Heart left ventricle (tissue), 16 donors: ENCODE results near the gene CMIP. TPM values are rescaled to one million over a fixed set of nuclear protein-coding genes. Genes with fewer than 3 reads are reported as not detected.
A peak's percentile ranks its signal among the peaks of the same experiment; 100 is the strongest.
"Not testable (repeated sequence)": the region's sequence is repeated elsewhere in the genome, so short reads cannot be mapped to it uniquely, and the experiment has no call there.

Experiments
- ATAC-seq, 4 donors: fragments of 200-7000 bp; cut with Tn5 transposase; one replicate each; pipeline ENCODE4 v1.9.1; 2020 to 2022; ENCODE audit warnings: moderate library complexity in 4 of 4, mild to moderate bottlenecking in 3 of 4, moderate number of reproducible peaks in 1 of 4
- DNase-seq, 5 donors: peaks; one replicate each; pipeline ENCODE4 v3.0.0-alpha.2; 2020
- H3K27ac ChIP-seq, 12 donors: fragments of 200-600 bp; sonication (generic) in 4 of 12; one replicate each; pipeline versions ENCODE4 v1.5.0 to v1.8.0; 2016 to 2022; ENCODE audit warnings: mild to moderate bottlenecking in 2 of 12
- H3K27me3 ChIP-seq, 9 donors: fragments of 200-600 bp; sonication (generic) in 2 of 9; one replicate each; pipeline versions ENCODE4 v1.5.1 to v1.8.0; 2016 to 2022; ENCODE audit warnings: mild to moderate bottlenecking in 3 of 9
- H3K36me3 ChIP-seq, 9 donors: fragments of 200-600 bp; sonication (generic) in 2 of 9; one replicate each; pipeline versions ENCODE4 v1.5.0 to v1.8.0; 2018 to 2022; ENCODE audit warnings: mild to moderate bottlenecking in 2 of 9
- H3K4me1 ChIP-seq, 12 donors: fragments of 200-600 bp; sonication (generic) in 4 of 12; one replicate each; pipeline versions ENCODE4 v1.5.0 to v1.8.0; 2016 to 2022; ENCODE audit warnings: mild to moderate bottlenecking in 3 of 12
- H3K4me3 ChIP-seq, 12 donors: fragments of 200-600 bp; sonication (generic) in 4 of 12; one replicate each; pipeline versions ENCODE4 v1.5.0 to v1.8.0; 2017 to 2022; ENCODE audit warnings: mild to moderate bottlenecking in 9 of 12, moderate library complexity in 4 of 12
- H3K9me3 ChIP-seq, 12 donors: fragments of 200-600 bp; sonication (generic) in 4 of 12; one replicate each; pipeline versions ENCODE4 v1.5.0 to v1.8.0; 2016 to 2022; ENCODE audit warnings: mild to moderate bottlenecking in 1 of 12
- POLR2A ChIP-seq, 2 donors: fragments of 450-650 bp; IDR thresholded peaks; one replicate each; pipeline ENCODE4 v1.6.1; 2017; ENCODE audit warnings: antibody characterized with exemption in 2 of 2, mild to moderate bottlenecking in 2 of 2, moderate library complexity in 2 of 2
- WGBS, 4 donors: extraction: QIAGEN DNeasy Blood & Tissue Kit in 2 of 4; methylation state at CpG; one replicate each; pipeline versions ENCODE4 v1.1.5 to v1.1.7; 2013 to 2018; 5-methylcytosine and 5-hydroxymethylcytosine counted together
- intact Hi-C, 10 donors: fragments of 100-400 bp; cut with DNase I; formaldehyde crosslinking; loops; one replicate each; pipeline versions ENCODE4 v1.11.1 to v1.14.2; 2022
- polyA plus RNA-seq, 2 donors: library from polyadenylated mRNA; stranded (reverse); fragments of 200-250 nt; gene quantifications; one replicate each; pipeline ENCODE4 v1.2.3, GENCODE V29; 2013
- total RNA-seq, 9 donors: library from RNA; depleted of rRNA in 2 of 9; stranded (reverse); fragments of >200 nt in 2 of 9; fragmentation: NEBNext Ultra II Directional in 3 of 9; extraction: Animal tissue kit (Norgen Biotek cat#: 25700) in 3 of 9; gene quantifications; one replicate each; pipeline versions ENCODE4 v1.1.0 to v1.2.4, GENCODE V29; 2016 to 2023
- TF ChIP-seq, protein P1 (sequence below), 12 donors: fragments of 200-600 bp; sonication (generic) in 4 of 12; IDR thresholded peaks; one replicate each; pipeline versions ENCODE4 v1.5.0 to v1.8.0; 2018 to 2022; ENCODE audit warnings: antibody characterized with exemption in 12 of 12, mild to moderate bottlenecking in 5 of 12
- donor health status: ischemic (EF 13 %, LVEDD 7.1; RV severe dilation, severe dysfunction).
- donor health status: healthy with polysubstance abuse.
- donor health status: DM: no; HTN: yes; CAD: no.
- donor health status: DM: no; HTN: no; CAD: no.
- donor health status: ischemic (EF 25% LVEDD 6.9; RV normal size, moderate dysfunction).
- donor health status: ischemic (EF 25% LVEDD 5.7; RV mildly dilated, moderate dysfunction).
- donor health status: healthy.
- donor health status: DM: yes; HTN: yes; CAD: no.
- donor health status: ischemic (EF 35%, LVEDD 5.7; RV mildly dilated, moderate dysfunction).
- donor health status: nonischemic (EF 11% LVEDD 7.7; RV severe dilation, severe dysfunction).
- donor health status: DM: yes; HTN: yes; CAD: no.
- donor health status: PGD.
- donor health status: ischemic (EF 29% LVEDD 5.4; RV normal size, mild dysfunction).
- donor health status: nonischemic (EF 23%, LVEDD 6.1; RV moderate dilation, normal function).

CMIP gene
- total and polyA plus RNA-seq, 11 donors: 4.1 to 48.8 (median 10.6) TPM

GRCh38 chr16:81520151-81520470, 75.5 kb downstream of the CMIP start:
- Histone ChIP-seq H3K9me3 (no peaks in the 10 kb centered on the region), H3K27me3 (no peaks in the 10 kb centered on the region), H3K4me3 (no peak overlapping the region), H3K27ac (peak overlapping the region in 1 of 12 donors; percentile 81), H3K36me3 (peaks cover 0 to 8% (median 0%) of the 10 kb centered on the region in 9 donors), H3K4me1 (peaks cover 0 to 72% (median 10%) of the 10 kb centered on the region in 12 donors)
- intact Hi-C loops: no loop called here
- ATAC-seq (no peak), DNase-seq (no peak)
- WGBS, 4 donors: 92 to 100% (median 98%) methylated on average over 4 of the region's 4 CpGs
- TF ChIP-seq POLR2A (IDR thresholded peaks at IDR 0.05): no peak
- TF ChIP-seq, protein P1, sequence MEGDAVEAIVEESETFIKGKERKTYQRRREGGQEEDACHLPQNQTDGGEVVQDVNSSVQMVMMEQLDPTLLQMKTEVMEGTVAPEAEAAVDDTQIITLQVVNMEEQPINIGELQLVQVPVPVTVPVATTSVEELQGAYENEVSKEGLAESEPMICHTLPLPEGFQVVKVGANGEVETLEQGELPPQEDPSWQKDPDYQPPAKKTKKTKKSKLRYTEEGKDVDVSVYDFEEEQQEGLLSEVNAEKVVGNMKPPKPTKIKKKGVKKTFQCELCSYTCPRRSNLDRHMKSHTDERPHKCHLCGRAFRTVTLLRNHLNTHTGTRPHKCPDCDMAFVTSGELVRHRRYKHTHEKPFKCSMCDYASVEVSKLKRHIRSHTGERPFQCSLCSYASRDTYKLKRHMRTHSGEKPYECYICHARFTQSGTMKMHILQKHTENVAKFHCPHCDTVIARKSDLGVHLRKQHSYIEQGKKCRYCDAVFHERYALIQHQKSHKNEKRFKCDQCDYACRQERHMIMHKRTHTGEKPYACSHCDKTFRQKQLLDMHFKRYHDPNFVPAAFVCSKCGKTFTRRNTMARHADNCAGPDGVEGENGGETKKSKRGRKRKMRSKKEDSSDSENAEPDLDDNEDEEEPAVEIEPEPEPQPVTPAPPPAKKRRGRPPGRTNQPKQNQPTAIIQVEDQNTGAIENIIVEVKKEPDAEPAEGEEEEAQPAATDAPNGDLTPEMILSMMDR (IDR thresholded peaks at IDR 0.05): no peak

DNA sequence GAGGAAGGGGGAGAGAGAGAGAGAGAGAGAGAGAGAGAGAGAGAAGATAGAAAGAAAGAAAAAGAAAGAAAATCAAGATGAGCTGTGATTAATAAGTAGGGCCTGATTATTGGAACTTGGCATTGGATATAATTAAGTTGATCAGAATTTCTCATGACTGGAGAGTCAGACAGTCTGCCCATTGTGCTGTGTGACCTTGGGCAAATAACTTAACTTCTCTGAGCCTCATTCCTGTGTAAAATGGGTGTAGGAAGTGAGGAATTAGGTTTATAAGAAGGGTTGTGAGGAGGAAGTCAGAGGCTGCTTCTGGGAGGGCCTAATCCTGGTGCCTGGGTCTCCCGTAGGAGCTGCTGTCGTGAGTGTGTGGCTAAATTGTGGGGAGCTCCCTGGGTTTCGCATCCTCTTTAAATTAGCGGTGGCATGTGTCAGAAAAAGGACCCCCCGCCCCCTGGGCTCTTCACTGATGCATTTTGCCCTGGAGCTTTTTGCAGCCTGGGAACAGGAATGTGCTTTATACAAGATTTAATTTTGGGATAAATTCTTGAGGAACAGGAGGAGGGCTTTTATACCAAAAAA, 76.0 kb downstream of the CMIP start:
- H3K36me3 ChIP-seq: peaks cover 0 to 8% (median 0%) of the 10 kb centered on the region in 9 donors
- intact Hi-C loops: no loop called here
- ATAC-seq: no peak
- 74 to 91% (median 88%) methylated on average over 4 to 5 of the region's 5 CpGs for WGBS, 4 donors
- DNase-seq: no peak
- H3K27ac ChIP-seq: no peak overlapping the region
- no peak overlapping the region for H3K4me3 ChIP-seq
- TF ChIP-seq POLR2A (IDR thresholded peaks at IDR 0.05): no peak
- no peaks in the 10 kb centered on the region for H3K9me3 ChIP-seq
- H3K27me3 ChIP-seq: no peaks in the 10 kb centered on the region
- H3K4me1 ChIP-seq: peaks cover 0 to 77% (median 8%) of the 10 kb centered on the region in 12 donors

GRCh38 chr16:81521141-81521626, 76.6 kb downstream of the CMIP start:
- no peaks in the 10 kb centered on the region for H3K27me3 ChIP-seq
- WGBS, 4 donors: 84 to 87% (median 84%) methylated on average over 19 of the region's 19 CpGs
- ATAC-seq (no peak), DNase-seq (peak in 1 of 5 donors; percentile 8)
- intact Hi-C loops: no loop called here
- TF ChIP-seq, protein P1 (IDR thresholded peaks at IDR 0.05): no peak
- no peak for TF ChIP-seq POLR2A (IDR thresholded peaks at IDR 0.05)
- H3K4me3 ChIP-seq: no peak overlapping the region
- peaks cover 0 to 8% (median 0%) of the 10 kb centered on the region in 9 donors for H3K36me3 ChIP-seq
- no peaks in the 10 kb centered on the region for H3K9me3 ChIP-seq
- H3K27ac ChIP-seq: peak overlapping the region in 2 of 12 donors; percentile 22 to 78
- H3K4me1 ChIP-seq: peaks cover 0 to 79% (median 6%) of the 10 kb centered on the region in 12 donors

DNA sequence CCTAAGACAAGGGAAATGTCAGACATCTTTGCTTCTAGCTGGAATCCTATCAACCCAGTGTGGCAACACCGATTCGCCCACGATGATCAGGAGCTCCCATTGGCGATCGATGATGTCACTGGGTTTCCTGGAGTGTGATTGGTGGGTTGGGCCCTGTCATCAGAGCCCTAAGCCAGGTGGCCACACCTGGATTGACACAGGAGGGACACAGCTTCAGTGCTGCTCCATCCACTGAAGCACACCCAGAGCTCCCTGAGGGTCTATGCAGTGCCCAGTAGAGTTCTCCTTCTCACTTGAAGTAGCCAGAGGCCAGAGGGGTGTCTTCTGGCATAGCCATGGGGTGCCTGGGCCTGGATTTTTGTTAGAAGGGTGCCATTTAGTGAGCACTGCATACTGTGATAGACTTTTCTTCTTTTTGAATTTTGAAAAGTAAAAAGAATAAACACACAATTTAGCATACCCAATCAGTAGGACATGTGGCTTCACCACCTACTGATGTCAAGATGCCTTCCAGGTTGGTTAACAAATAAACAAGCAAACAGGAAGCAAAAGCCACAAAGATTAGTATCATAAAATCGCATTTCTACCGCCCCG, 77.6 kb downstream of the CMIP start:
- DNase-seq: no peak
- TF ChIP-seq POLR2A (IDR thresholded peaks at IDR 0.05): no peak
- TF ChIP-seq, protein P1 (IDR thresholded peaks at IDR 0.05): no peak
- Histone ChIP-seq H3K9me3 (no peaks in the 10 kb centered on the region), H3K27me3 (no peaks in the 10 kb centered on the region), H3K4me3 (no peak overlapping the region), H3K36me3 (peaks cover 0 to 8% (median 0%) of the 10 kb centered on the region in 9 donors), H3K27ac (peak overlapping the region in 2 of 12 donors; percentile 15 to 78), H3K4me1 (peaks cover 0 to 90% (median 11%) of the 10 kb centered on the region in 12 donors)
- intact Hi-C loops: no loop called here
- ATAC-seq: no peak
- WGBS, 4 donors: 75 to 83% (median 80%) methylated on average over 8 of the region's 8 CpGs

DNA sequence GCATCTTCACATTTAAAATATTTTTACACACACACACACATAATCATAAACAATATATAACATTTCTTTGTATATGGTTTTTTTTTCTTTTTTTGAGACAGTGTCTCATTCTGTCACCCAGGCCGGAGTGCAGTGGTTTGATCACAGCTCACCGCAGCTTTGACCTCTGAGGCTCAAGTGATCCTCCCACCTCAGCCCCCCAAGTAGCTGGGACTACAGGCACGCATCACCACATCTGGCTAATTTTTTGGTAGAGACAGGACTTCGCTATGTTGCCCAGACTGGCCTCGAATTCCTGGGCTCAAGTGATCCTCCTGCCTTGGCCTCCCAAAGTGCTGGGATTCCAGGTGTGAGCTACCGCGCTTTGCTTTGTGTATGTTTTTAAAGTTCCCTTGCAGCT, 78.2 kb downstream of the CMIP start:
- H3K4me3 ChIP-seq, intact Hi-C loops, H3K9me3 ChIP-seq, ATAC-seq, H3K27me3 ChIP-seq, DNase-seq, H3K36me3 ChIP-seq: not testable (repeated sequence)
- Histone ChIP-seq H3K4me1 (peaks cover 0 to 91% (median 13%) of the 10 kb centered on the region in 12 donors), H3K27ac (peak overlapping the region in 1 of 12 donors; percentile 78)
- WGBS, 4 donors: 93 to 99% (median 97%) methylated on average over 7 of the region's 7 CpGs
